ENCODE measurements around the gene PSG1.
"Not testable (repeated sequence)": the region's sequence is repeated elsewhere in the genome, so short reads cannot be mapped to it uniquely, and the experiment has no call there.

GRCh38 chr19:42881279-42881678 lies 1.8 kb upstream of the PSG1 start:
- TF ChIP-seq POLR2A, POLR2AphosphoS5 (IDR thresholded peaks at IDR 0.05): not testable (repeated sequence)
- TF ChIP-seq, protein P1, sequence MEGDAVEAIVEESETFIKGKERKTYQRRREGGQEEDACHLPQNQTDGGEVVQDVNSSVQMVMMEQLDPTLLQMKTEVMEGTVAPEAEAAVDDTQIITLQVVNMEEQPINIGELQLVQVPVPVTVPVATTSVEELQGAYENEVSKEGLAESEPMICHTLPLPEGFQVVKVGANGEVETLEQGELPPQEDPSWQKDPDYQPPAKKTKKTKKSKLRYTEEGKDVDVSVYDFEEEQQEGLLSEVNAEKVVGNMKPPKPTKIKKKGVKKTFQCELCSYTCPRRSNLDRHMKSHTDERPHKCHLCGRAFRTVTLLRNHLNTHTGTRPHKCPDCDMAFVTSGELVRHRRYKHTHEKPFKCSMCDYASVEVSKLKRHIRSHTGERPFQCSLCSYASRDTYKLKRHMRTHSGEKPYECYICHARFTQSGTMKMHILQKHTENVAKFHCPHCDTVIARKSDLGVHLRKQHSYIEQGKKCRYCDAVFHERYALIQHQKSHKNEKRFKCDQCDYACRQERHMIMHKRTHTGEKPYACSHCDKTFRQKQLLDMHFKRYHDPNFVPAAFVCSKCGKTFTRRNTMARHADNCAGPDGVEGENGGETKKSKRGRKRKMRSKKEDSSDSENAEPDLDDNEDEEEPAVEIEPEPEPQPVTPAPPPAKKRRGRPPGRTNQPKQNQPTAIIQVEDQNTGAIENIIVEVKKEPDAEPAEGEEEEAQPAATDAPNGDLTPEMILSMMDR (IDR thresholded peaks at IDR 0.05): not testable (repeated sequence)

Data from prostate gland (tissue), 2 donors.